NK-92 treated with Interleukin-12 subunit alpha and Interleukin-12 subunit beta, amount 100 ng/mL, for 24 hours (cell line): ENCODE results near the gene TCP10L.
"Not testable (repeated sequence)": the region's sequence is repeated elsewhere in the genome, so short reads cannot be mapped to it uniquely, and the experiment has no call there.

Experiments
- DNase-seq: peaks from one replicate; lab custom pipeline; 2025; lab: John Stamatoyannopoulos, UW

TCP10L gene

GRCh38 chr21:32585970-32586369 lies 647 bp upstream of the TCP10L start:
- DNase-seq = no peak

GRCh38 chr21:32584472-32584871 lies 851 bp downstream of the TCP10L start:
- no peak for DNase-seq

GRCh38 chr21:32581732-32582131 lies 3.6 kb downstream of the TCP10L start:
- no peak for DNase-seq

GRCh38 chr21:32580949-32581348 lies 4.4 kb downstream of the TCP10L start:
- no peak for DNase-seq

GRCh38 chr21:32578107-32578691 lies 7.1 kb downstream of the TCP10L start:
- DNase-seq = no peak

GRCh38 chr21:32576011-32576410 lies 9.3 kb downstream of the TCP10L start:
- DNase-seq = no peak

- DNase-seq = no peak
Observed at GRCh38 chr21:32574946-32575925, 10.1 kb downstream of the TCP10L start.

- no peak for DNase-seq
Observed at GRCh38 chr21:32572574-32573420, 12.5 kb downstream of the TCP10L start.

GRCh38 chr21:32570456-32570855 lies 14.9 kb downstream of the TCP10L start:
- DNase-seq = no peak

- no peak for DNase-seq
Observed at GRCh38 chr21:32569261-32570230, 15.8 kb downstream of the TCP10L start.

- DNase-seq = no peak
Observed at GRCh38 chr21:32567626-32568025, 17.7 kb downstream of the TCP10L start.

GRCh38 chr21:32566741-32567389 lies 18.5 kb downstream of the TCP10L start:
- no peak for DNase-seq

GRCh38 chr21:32565856-32566465 lies 19.4 kb downstream of the TCP10L start:
- DNase-seq = no peak

GRCh38 chr21:32562915-32563314 lies 22.4 kb downstream of the TCP10L start:
- DNase-seq = no peak

GRCh38 chr21:32562426-32562825 lies 22.9 kb downstream of the TCP10L start:
- no peak for DNase-seq

GRCh38 chr21:32561476-32561875 lies 23.8 kb downstream of the TCP10L start:
- DNase-seq = not testable (repeated sequence)

GRCh38 chr21:32560896-32561295 lies 24.4 kb downstream of the TCP10L start:
- DNase-seq = no peak

- no peak for DNase-seq
Observed at GRCh38 chr21:32559006-32559610, 26.2 kb downstream of the TCP10L start.

- no peak for DNase-seq
Observed at GRCh38 chr21:32558106-32558505, 27.2 kb downstream of the TCP10L start.
